Brain microvascular endothelial cell (primary cell): ENCODE data around the gene GRIK4.

Experiments
- DNase-seq: peaks from one replicate; pipeline ENCODE4 v3.0.0-alpha.2; 2020
- H3K27ac ChIP-seq: fragments of 250-450 bp; sonication (Bioruptor Pico); 2 replicates; pipeline ENCODE4 v1.5.1; 2020; ENCODE audit warnings: mild to moderate bottlenecking, moderate library complexity
- H3K27me3 ChIP-seq: fragments of 250-450 bp; sonication (Bioruptor Pico); replicated peaks from 2 replicates; pipeline ENCODE4 v1.5.1; 2020; ENCODE audit warnings: mild to moderate bottlenecking
- H3K36me3 ChIP-seq: fragments of 250-450 bp; sonication (Bioruptor Pico); replicated peaks from 2 replicates; pipeline ENCODE4 v1.5.1; 2020; ENCODE audit warnings: mild to moderate bottlenecking
- H3K4me3 ChIP-seq: 2 replicates; pipeline ENCODE4 v1.5.1; 2011; ENCODE audit warnings: low read depth, mild to moderate bottlenecking, control low read depth, low read length, moderate library complexity
- CTCF ChIP-seq: IDR thresholded peaks from 2 replicates; pipeline ENCODE4 v1.5.1; 2011; ENCODE audit warnings: low read depth, mild to moderate bottlenecking, moderate library complexity, low read length, control low read depth, inconsistent platforms; ENCODE audit errors: missing control alignments
- in situ Hi-C: cut with HindIII; loops from 2 replicates; pipeline ENCODE4 v1.10.0; 2017; ENCODE audit warnings: low sequenced_read_pairs, low pct_ligation_motif_present

Gene GRIK4

GRCh38 chr11:120515186-120515723 is 3.7 kb downstream of the GRIK4 start:
- no peaks in the 10 kb centered on the region for H3K36me3 ChIP-seq
- H3K4me3 ChIP-seq = no peak overlapping the region
- H3K27ac ChIP-seq = no peak overlapping the region
- no peak for TF ChIP-seq CTCF
- in situ Hi-C loops = loop anchor here (25.0 kb wide), 1 partner anchor 172 kb away; no protein-coding TSS in a partner anchor
- H3K27me3 ChIP-seq = no peaks in the 10 kb centered on the region
- no peak for DNase-seq

GRCh38 chr11:120516461-120517389 is 5.2 kb downstream of the GRIK4 start:
- Histone ChIP-seq H3K27ac (no peak overlapping the region), H3K4me3 (no peak overlapping the region), H3K27me3 (no peaks in the 10 kb centered on the region), H3K36me3 (no peaks in the 10 kb centered on the region)
- no peak for DNase-seq
- TF ChIP-seq CTCF = no peak
- in situ Hi-C loops = loop anchor here (25.0 kb wide), 1 partner anchor 171 kb away; no protein-coding TSS in a partner anchor

GRCh38 chr11:120517390-120517761 is 5.8 kb downstream of the GRIK4 start:
- H3K4me3 ChIP-seq = no peak overlapping the region
- no peaks in the 10 kb centered on the region for H3K27me3 ChIP-seq
- TF ChIP-seq CTCF = no peak
- in situ Hi-C loops = loop anchor here (25.0 kb wide), 1 partner anchor 170 kb away; no protein-coding TSS in a partner anchor
- H3K36me3 ChIP-seq = no peaks in the 10 kb centered on the region
- H3K27ac ChIP-seq = no peak overlapping the region
- DNase-seq = peak; percentile 34

DNA sequence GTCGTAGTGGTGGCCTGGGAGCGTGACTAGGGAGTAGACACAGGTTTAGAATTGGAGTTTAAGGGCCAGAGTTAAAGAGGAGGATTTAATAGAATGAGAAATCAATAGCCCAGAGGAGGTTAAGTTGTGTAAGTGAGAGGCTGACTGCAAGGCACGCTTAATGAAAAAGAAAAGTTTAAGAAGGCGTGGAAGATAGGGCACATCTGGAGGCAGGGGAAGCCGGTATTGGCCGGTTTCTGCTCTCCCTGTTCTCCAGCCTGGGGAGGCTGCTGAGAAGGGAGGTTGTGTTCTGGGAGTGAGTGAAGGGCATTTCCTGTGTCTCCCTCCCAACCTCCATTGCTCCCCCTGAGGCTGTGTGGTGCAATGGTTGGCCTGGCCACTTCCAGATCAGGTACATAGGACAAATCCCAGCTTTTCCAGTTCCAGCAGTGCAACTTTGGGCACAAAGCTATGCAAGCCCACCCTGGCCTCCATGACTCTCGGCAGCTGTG is 6.3 kb downstream of the GRIK4 start:
- in situ Hi-C loops = loop anchor here (25.0 kb wide), 1 partner anchor 169 kb away; no protein-coding TSS in a partner anchor
- TF ChIP-seq CTCF = no peak
- no peak for DNase-seq
- Histone ChIP-seq H3K27ac (no peak overlapping the region), H3K36me3 (no peaks in the 10 kb centered on the region), H3K27me3 (no peaks in the 10 kb centered on the region), H3K4me3 (no peak overlapping the region)

DNA sequence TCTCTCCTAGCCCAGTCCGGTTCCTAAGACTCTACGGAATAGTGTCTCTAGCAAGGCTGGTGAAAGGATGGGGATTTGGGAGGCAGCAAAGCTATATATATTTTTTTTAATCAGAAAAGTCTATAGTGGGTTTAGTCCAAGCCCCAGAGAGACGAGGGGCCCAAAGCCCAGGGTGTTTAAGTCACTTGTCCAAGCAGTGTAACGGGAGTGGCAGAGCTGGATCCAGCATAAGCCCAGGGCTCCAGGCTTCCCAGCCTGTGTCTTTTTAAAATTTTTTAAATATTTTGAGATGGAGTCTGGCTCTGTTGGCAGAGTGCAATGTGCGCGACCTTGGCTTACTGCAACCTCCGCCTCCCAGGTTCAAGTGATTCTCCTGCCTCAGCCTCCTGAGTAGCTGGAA is 6.8 kb downstream of the GRIK4 start:
- DNase-seq = no peak
- H3K27ac ChIP-seq = no peak overlapping the region
- TF ChIP-seq CTCF = no peak
- no peaks in the 10 kb centered on the region for H3K27me3 ChIP-seq
- H3K36me3 ChIP-seq = no peaks in the 10 kb centered on the region
- in situ Hi-C loops = loop anchor here (25.0 kb wide), 1 partner anchor 169 kb away; no protein-coding TSS in a partner anchor
- H3K4me3 ChIP-seq = no peak overlapping the region
